ENCODE data around the gene BBLN. TPM values are rescaled to one million over a fixed set of nuclear protein-coding genes. Genes with fewer than 3 reads are reported as not detected.

BBLN gene
- total RNA-seq, 1 experiment from 2014 or later: 74.9 TPM

GRCh38 chr9:128162215-128163026 lies 2.4 kb downstream of the BBLN start:
- Histone ChIP-seq H3K4ac (ENCODE audit: low read depth, low read length) (no peak overlapping the region), H3K14ac (ENCODE audit: insufficient read depth, low read length) (no peak overlapping the region), H2BK20ac (ENCODE audit: low read depth, low read length, poor library complexity, severe bottlenecking) (no peak overlapping the region), H3K4me1 (ENCODE audit: insufficient read depth, low read length) (no peaks in the 10 kb centered on the region; the same call in 1 of the 2 replicates), H3T11ph (ENCODE audit: low read length) (no peak overlapping the region), H3K23ac (ENCODE audit: insufficient read length, low read depth, low read length) (no peak overlapping the region), H3K79me2 (ENCODE audit: insufficient read depth, low read length) (no peaks in the 10 kb centered on the region), H3K18ac (ENCODE audit: insufficient read length, low read depth, low read length) (no peak overlapping the region), H3K9me3 (ENCODE audit: control insufficient read depth, low read depth, low read length) (no peaks in the 10 kb centered on the region), H3K79me1 (ENCODE audit: insufficient read depth, low read depth, low read length, poor library complexity, severe bottlenecking) (no peaks in the 10 kb centered on the region), H2BK12ac (ENCODE audit: insufficient read length, low read depth, low read length) (no peak overlapping the region), H3K23me2 (ENCODE audit: insufficient read length, low read depth, low read length, poor library complexity, severe bottlenecking) (peaks cover 7% of the 10 kb centered on the region), H3K4me2 (ENCODE audit: insufficient read depth, insufficient read length, low read length) (no peak overlapping the region), H3K9ac (ENCODE audit: extremely low read depth, insufficient read length, low read length) (no peak overlapping the region), H3K27me3 (ENCODE audit: insufficient read depth, low read length) (no peaks in the 10 kb centered on the region), H2BK15ac (ENCODE audit: low read depth, low read length) (no peak overlapping the region), H2BK120ac (ENCODE audit: low read depth, low read length, poor library complexity, severe bottlenecking) (no peak overlapping the region), H4K20me1 (ENCODE audit: control insufficient read depth, insufficient read depth, insufficient read length) (no peaks in the 10 kb centered on the region), H2AK5ac (ENCODE audit: insufficient read length, low read length) (no peak overlapping the region), H4K5ac (ENCODE audit: insufficient read length, low read depth, low read length) (no peak overlapping the region), H2AFZ (ENCODE audit: low read length) (no peak overlapping the region), H3K56ac (ENCODE audit: insufficient read length, low read depth, low read length) (no peak overlapping the region), H4K8ac (replicated peaks; ENCODE audit: insufficient read length, low read depth, low read length) (no peak overlapping the region), H3K27ac (ENCODE audit: insufficient read length, low read depth, low read length) (no peak overlapping the region), H4K91ac (ENCODE audit: insufficient read length, low read depth, low read length) (no peak overlapping the region), H2BK5ac (ENCODE audit: insufficient read length, low read length) (no peak overlapping the region)
- Mint-ChIP-seq H3K27ac (peak overlapping the region in 1 of 3 experiments; percentile 76; a peak in 2 of 7 replicates), H3K36me3 (ENCODE audit: insufficient read depth in 1 of 3, low read depth in 3 of 3) (peaks cover 12 to 48% (median 28%) of the 10 kb centered on the region in 3 experiments), H3K4me3 (no peak overlapping the region), H3K4me1 (peaks cover 6 to 8% of the 10 kb centered on the region in 2 experiments), H3K27me3 (ENCODE audit: low read depth) (no peaks in the 10 kb centered on the region), H3K9me3 (no peaks in the 10 kb centered on the region)
- DNase-seq: no peak
- TF ChIP-seq CTCF (conservative IDR thresholded peaks at IDR 0.05): no peak
- no CpG with 5 or more reads among the region's 10 CpGs for WGBS (ENCODE audit: extremely low coverage, insufficient read length, low lambda C conversion rate)
